Neuronal stem cell (in vitro differentiated cells): ENCODE results near the gene INSIG2.

Experiments
- DNase-seq: peaks from one replicate; pipeline ENCODE4 v3.0.0-alpha.2; 2013; ENCODE audit warnings: low spot score
- H2AFZ ChIP-seq: one replicate; pipeline ENCODE4 v1.6.1; 2013; ENCODE audit warnings: mild to moderate bottlenecking, low read length, inconsistent platforms
- H2AK5ac ChIP-seq: 2 replicates; pipeline ENCODE4 v1.6.1; 2013; ENCODE audit warnings: low read depth, mild to moderate bottlenecking, inconsistent platforms, low read length, moderate library complexity, mixed read lengths
- H2BK120ac ChIP-seq: 2 replicates; pipeline ENCODE4 v1.6.1; 2013; ENCODE audit warnings: low read depth, mild to moderate bottlenecking, inconsistent platforms, low read length, moderate library complexity, mixed read lengths
- H2BK12ac ChIP-seq: one replicate; pipeline ENCODE4 v1.6.1; 2013; ENCODE audit warnings: low read length, inconsistent platforms
- H2BK15ac ChIP-seq: 2 replicates; pipeline ENCODE4 v1.6.1; 2013; ENCODE audit warnings: mild to moderate bottlenecking, low read length, inconsistent platforms, mixed read lengths
- H2BK5ac ChIP-seq: one replicate; pipeline ENCODE4 v1.6.1; 2013; ENCODE audit warnings: inconsistent platforms, mild to moderate bottlenecking, low read length, moderate library complexity
- H3K14ac ChIP-seq: one replicate; pipeline ENCODE4 v1.6.1; 2013; ENCODE audit warnings: low read length, inconsistent platforms
- H3K18ac ChIP-seq: 2 replicates; pipeline ENCODE4 v1.6.1; 2013; ENCODE audit warnings: low read length, inconsistent platforms
- H3K23ac ChIP-seq: 2 replicates; pipeline ENCODE4 v1.6.1; 2013; ENCODE audit warnings: low read depth, mild to moderate bottlenecking, mixed read lengths, low read length, inconsistent platforms; ENCODE audit not compliant: poor library complexity
- H3K27ac ChIP-seq: replicated peaks from 3 replicates; pipeline ENCODE4 v1.5.1; 2013; ENCODE audit warnings: low read length, inconsistent platforms
- H3K27me3 ChIP-seq, 3 experiments: 2 replicates each; pipeline ENCODE4 v1.6.1; 2013; ENCODE audit warnings: low read length in 3 of 3, mild to moderate bottlenecking in 2 of 3, inconsistent platforms in 1 of 3, low read depth in 1 of 3, mixed read lengths in 1 of 3, moderate library complexity in 1 of 3; ENCODE audit not compliant: control insufficient read depth in 3 of 3, insufficient read depth in 3 of 3
- H3K36me3 ChIP-seq, 2 donors: replicated peaks in 1 of 2; 2 replicates each; pipeline ENCODE4 v1.6.1; 2013; ENCODE audit warnings: low read length in 2 of 2; ENCODE audit not compliant: control insufficient read depth in 2 of 2, insufficient read depth in 2 of 2
- H3K4ac ChIP-seq: 2 replicates; pipeline ENCODE4 v1.6.1; 2013; ENCODE audit warnings: inconsistent platforms, mild to moderate bottlenecking, low read length, moderate library complexity
- H3K4me1 ChIP-seq, 2 donors: 1 replicate in 1 of 2; 2 replicates in 1 of 2; pipeline ENCODE4 v1.6.1; 2013; ENCODE audit warnings: low read length in 2 of 2, low read depth in 1 of 2; ENCODE audit not compliant: control insufficient read depth in 2 of 2, insufficient read depth in 1 of 2
- H3K4me2 ChIP-seq: one replicate; pipeline ENCODE4 v1.6.1; 2013; ENCODE audit warnings: mild to moderate bottlenecking, low read length, inconsistent platforms; ENCODE audit not compliant: insufficient read depth, poor library complexity, severe bottlenecking
- H3K4me3 ChIP-seq, 2 donors: 2 replicates each; pipeline ENCODE4 v1.5.1; 2013; ENCODE audit warnings: low read length in 2 of 2, mild to moderate bottlenecking in 2 of 2, inconsistent platforms in 1 of 2, moderate library complexity in 1 of 2
- H3K79me1 ChIP-seq: one replicate; pipeline ENCODE4 v1.6.1; 2013; ENCODE audit warnings: low read depth, mild to moderate bottlenecking, inconsistent platforms, low read length, moderate library complexity
- H3K9ac ChIP-seq: one replicate; pipeline ENCODE4 v1.6.1; 2013; ENCODE audit warnings: mild to moderate bottlenecking, low read depth, low read length, inconsistent platforms; ENCODE audit not compliant: poor library complexity
- H3K9me3 ChIP-seq, 2 donors: replicated peaks in 1 of 2; 2 replicates each; pipeline versions ENCODE3 to v1.6.1; 2013; ENCODE audit warnings: low read length in 2 of 2, mild to moderate bottlenecking in 2 of 2, inconsistent platforms in 1 of 2, low read depth in 1 of 2, mixed read lengths in 1 of 2, moderate library complexity in 1 of 2; ENCODE audit not compliant: control insufficient read depth in 2 of 2, insufficient read depth in 1 of 2
- H4K8ac ChIP-seq: one replicate; pipeline ENCODE4 v1.6.1; 2013; ENCODE audit warnings: low read depth, mild to moderate bottlenecking, inconsistent platforms, low read length, moderate library complexity
- H4K91ac ChIP-seq: one replicate; pipeline ENCODE4 v1.6.1; 2013; ENCODE audit warnings: low read length, low read depth, mild to moderate bottlenecking, inconsistent platforms; ENCODE audit not compliant: poor library complexity
- WGBS, 2 donors: extraction: QIAGEN DNeasy Blood & Tissue Kit; methylation state at CpG; one replicate each; pipeline ENCODE4 v1.1.7; 2013; ENCODE audit warnings: missing lambda C conversion rate in 2 of 2, mixed read lengths in 1 of 2; ENCODE audit not compliant: insufficient read length in 2 of 2, insufficient replicate concordance in 1 of 2; ENCODE audit errors: extremely low coverage in 2 of 2; 5-methylcytosine and 5-hydroxymethylcytosine counted together

Gene INSIG2

GRCh38 chr2:118146315-118147283 lies 58.3 kb downstream of the INSIG2 start:
- Histone ChIP-seq H3K9ac (no peak overlapping the region), H2BK15ac (no peak overlapping the region), H3K4me3 (no peak overlapping the region), H2BK5ac (no peak overlapping the region), H2BK120ac (no peak overlapping the region), H3K23ac (no peak overlapping the region), H2AFZ (no peak overlapping the region), H2BK12ac (no peak overlapping the region), H3K27me3 (peaks cover 0 to 18% (median 0%) of the 10 kb centered on the region in 3 experiments), H3K27ac (no peak overlapping the region), H3K4me1 (no peaks in the 10 kb centered on the region), H3K9me3 (no peaks in the 10 kb centered on the region), H4K91ac (no peak overlapping the region), H3K14ac (no peak overlapping the region), H3K79me1 (no peaks in the 10 kb centered on the region), H2AK5ac (no peak overlapping the region), H3K36me3 (no peaks in the 10 kb centered on the region), H4K8ac (no peak overlapping the region), H3K4ac (no peak overlapping the region), H3K18ac (no peak overlapping the region), H3K4me2 (no peak overlapping the region)
- WGBS, 2 donors: no CpG with 5 or more reads among the region's 11 CpGs
- DNase-seq: no peak

GRCh38 chr2:118148133-118148532 lies 59.9 kb downstream of the INSIG2 start:
- H3K27me3 ChIP-seq: peaks cover 0 to 18% (median 0%) of the 10 kb centered on the region in 3 experiments
- H3K4me3 ChIP-seq: no peak overlapping the region
- H3K14ac ChIP-seq: no peak overlapping the region
- H4K91ac ChIP-seq: no peak overlapping the region
- no peaks in the 10 kb centered on the region for H3K9me3 ChIP-seq
- no peak for DNase-seq
- H2BK5ac ChIP-seq: no peak overlapping the region
- no peak overlapping the region for H4K8ac ChIP-seq
- no peak overlapping the region for H3K23ac ChIP-seq
- no peak overlapping the region for H3K18ac ChIP-seq
- H3K27ac ChIP-seq: no peak overlapping the region
- H2AK5ac ChIP-seq: no peak overlapping the region
- H3K4ac ChIP-seq: no peak overlapping the region
- no peaks in the 10 kb centered on the region for H3K4me1 ChIP-seq
- no peak overlapping the region for H2BK15ac ChIP-seq
- no peak overlapping the region for H2BK120ac ChIP-seq
- no peaks in the 10 kb centered on the region for H3K36me3 ChIP-seq
- H3K4me2 ChIP-seq: no peak overlapping the region
- H3K79me1 ChIP-seq: no peaks in the 10 kb centered on the region
- H3K9ac ChIP-seq: no peak overlapping the region
- no peak overlapping the region for H2BK12ac ChIP-seq
- no peak overlapping the region for H2AFZ ChIP-seq
- no CpG with 5 or more reads among the region's 1 CpG for WGBS, 2 donors

- no CpG with 5 or more reads among the region's 3 CpGs for WGBS, 2 donors
- Histone ChIP-seq H3K4me3 (no peak overlapping the region), H3K14ac (no peak overlapping the region), H3K4me1 (no peaks in the 10 kb centered on the region), H2BK15ac (no peak overlapping the region), H2BK5ac (no peak overlapping the region), H3K4ac (no peak overlapping the region), H3K36me3 (no peaks in the 10 kb centered on the region), H2AFZ (no peak overlapping the region), H3K79me1 (no peaks in the 10 kb centered on the region), H2BK12ac (no peak overlapping the region), H4K91ac (no peak overlapping the region), H2BK120ac (no peak overlapping the region), H3K9ac (no peak overlapping the region), H2AK5ac (no peak overlapping the region), H3K9me3 (no peaks in the 10 kb centered on the region), H3K4me2 (no peak overlapping the region), H3K27ac (no peak overlapping the region), H4K8ac (no peak overlapping the region), H3K23ac (no peak overlapping the region), H3K18ac (no peak overlapping the region), H3K27me3 (peaks cover 0 to 18% (median 0%) of the 10 kb centered on the region in 3 experiments)
- DNase-seq: no peak
Observed at GRCh38 chr2:118148809-118149208, 60.5 kb downstream of the INSIG2 start.

GRCh38 chr2:118150294-118150693 lies 62.0 kb downstream of the INSIG2 start:
- no peak overlapping the region for H4K8ac ChIP-seq

More at GRCh38 chr2:118150294-118150693, 62.0 kb downstream of the INSIG2 start:
- Histone ChIP-seq H2BK120ac (no peak overlapping the region), H2AFZ (no peak overlapping the region), H3K4me1 (no peaks in the 10 kb centered on the region), H2BK12ac (no peak overlapping the region), H3K14ac (no peak overlapping the region), H2BK5ac (no peak overlapping the region), H3K18ac (no peak overlapping the region), H3K36me3 (no peaks in the 10 kb centered on the region), H3K27ac (no peak overlapping the region), H3K9ac (no peak overlapping the region), H2BK15ac (no peak overlapping the region), H3K4me3 (no peak overlapping the region), H3K23ac (no peak overlapping the region), H3K9me3 (no peaks in the 10 kb centered on the region), H4K91ac (no peak overlapping the region), H2AK5ac (no peak overlapping the region), H3K79me1 (no peaks in the 10 kb centered on the region), H3K4me2 (no peak overlapping the region), H3K27me3 (peaks cover 0 to 20% (median 0%) of the 10 kb centered on the region in 3 experiments), H3K4ac (no peak overlapping the region)
- DNase-seq: no peak
